ENCODE results near the gene PRKN. TPM values are rescaled to one million over a fixed set of nuclear protein-coding genes. Genes with fewer than 3 reads are reported as not detected.
"Not testable (repeated sequence)": the region's sequence is repeated elsewhere in the genome, so short reads cannot be mapped to it uniquely, and the experiment has no call there.

PRKN gene
- total RNA-seq, 2 donors from 2014 or later, result 6.7 to 8.2 TPM

GRCh38 chr6:161313940-161314509 lies 1413.5 kb downstream of the PRKN start:
- H3K4me1 ChIP-seq, result no peaks in the 10 kb centered on the region
- no peak for TF ChIP-seq POLR2A (IDR thresholded peaks at IDR 0.05)
- TF ChIP-seq CTCF (IDR thresholded peaks at IDR 0.05), result no peak
- no peak overlapping the region for H3K4me3 ChIP-seq
- ATAC-seq, result no peak
- no peak for DNase-seq
- no peak overlapping the region for H3K27ac ChIP-seq
- 76 to 78% methylated on average over 6 of the region's 6 CpGs for WGBS, 2 donors
- H3K36me3 ChIP-seq (replicated peaks in 1 of 2; ENCODE audit: insufficient read depth in 1 of 2, low read depth in 2 of 2), result no peaks in the 10 kb centered on the region
- H3K27me3 ChIP-seq, result no peaks in the 10 kb centered on the region
- intact Hi-C loops (cut with DNase I), result no loop called here
- peaks cover 0 to 7% (median 0%) of the 10 kb centered on the region in 3 donors for H3K9me3 ChIP-seq

GRCh38 chr6:161313475-161313874 lies 1414.1 kb downstream of the PRKN start:
- ATAC-seq; H3K4me1 ChIP-seq; H3K27me3 ChIP-seq; H3K9me3 ChIP-seq; H3K27ac ChIP-seq; H3K4me3 ChIP-seq; H3K36me3 ChIP-seq (replicated peaks in 1 of 2; ENCODE audit: insufficient read depth in 1 of 2, low read depth in 2 of 2); DNase-seq; intact Hi-C loops (cut with DNase I): not testable (repeated sequence)
- WGBS, 2 donors, result 47 to 62% methylated on average over 3 of the region's 3 CpGs

- H3K27me3 ChIP-seq; DNase-seq; ATAC-seq; H3K27ac ChIP-seq; intact Hi-C loops (cut with DNase I); H3K4me1 ChIP-seq; H3K4me3 ChIP-seq; H3K36me3 ChIP-seq (replicated peaks in 1 of 2; ENCODE audit: insufficient read depth in 1 of 2, low read depth in 2 of 2); H3K9me3 ChIP-seq: not testable (repeated sequence)
- WGBS, 2 donors, result 83 to 84% methylated on average over 7 of the region's 7 CpGs
Measured at GRCh38 chr6:161309774-161310173, 1417.8 kb downstream of the PRKN start.

- Histone ChIP-seq H3K27ac (no peak overlapping the region), H3K27me3 (no peaks in the 10 kb centered on the region), H3K36me3 (replicated peaks in 1 of 2; ENCODE audit: insufficient read depth in 1 of 2, low read depth in 2 of 2) (no peaks in the 10 kb centered on the region), H3K4me3 (no peak overlapping the region), H3K9me3 (no peaks in the 10 kb centered on the region), H3K4me1 (no peaks in the 10 kb centered on the region)
- DNase-seq (no peak), ATAC-seq (no peak)
- TF ChIP-seq CTCF (IDR thresholded peaks at IDR 0.05) (no peak), POLR2A (IDR thresholded peaks at IDR 0.05) (no peak)
- intact Hi-C loops (cut with DNase I), result no loop called here
- 81 to 84% methylated on average over 10 of the region's 10 CpGs for WGBS, 2 donors
Measured at GRCh38 chr6:161308075-161308655, 1419.4 kb downstream of the PRKN start.

GRCh38 chr6:161305860-161306259 lies 1421.7 kb downstream of the PRKN start:
- WGBS, 2 donors, result 61 to 67% methylated on average over 4 of the region's 4 CpGs
- H3K4me3 ChIP-seq, result no peak overlapping the region
- no peaks in the 10 kb centered on the region for H3K27me3 ChIP-seq
- no peak for ATAC-seq
- H3K36me3 ChIP-seq (replicated peaks in 1 of 2; ENCODE audit: insufficient read depth in 1 of 2, low read depth in 2 of 2), result no peaks in the 10 kb centered on the region
- intact Hi-C loops (cut with DNase I), result no loop called here
- H3K9me3 ChIP-seq, result no peaks in the 10 kb centered on the region
- DNase-seq, result no peak
- H3K4me1 ChIP-seq, result no peaks in the 10 kb centered on the region
- no peak overlapping the region for H3K27ac ChIP-seq
- TF ChIP-seq CTCF (IDR thresholded peaks at IDR 0.05), result no peak
- TF ChIP-seq POLR2A (IDR thresholded peaks at IDR 0.05), result no peak
